Upper lobe of left lung (tissue), 6 donors: ENCODE measurements around the gene SPP2. TPM values are rescaled to one million over a fixed set of nuclear protein-coding genes. Genes with fewer than 3 reads are reported as not detected.

ENCODE experiments used
- ATAC-seq, 2 donors: fragments of 200-7000 bp; cut with Tn5 transposase; one replicate each; pipeline ENCODE4 v1.9.1; 2022; ENCODE audit warnings: mild to moderate bottlenecking in 2 of 2, moderate library complexity in 2 of 2; ENCODE audit not compliant: low FRiP score in 2 of 2
- DNase-seq, 2 donors: peaks; one replicate each; pipeline ENCODE4 v3.0.0-alpha.2; 2019 to 2020
- H3K27ac ChIP-seq, 4 donors: fragments of 200-600 bp; sonication (generic); one replicate each; pipeline ENCODE4 v1.5.1; 2016 to 2019
- H3K27me3 ChIP-seq, 4 donors: fragments of 200-600 bp; sonication (generic); one replicate each; pipeline ENCODE4 v1.5.1; 2017 to 2019
- H3K36me3 ChIP-seq, 4 donors: fragments of 200-600 bp; sonication (generic); one replicate each; pipeline ENCODE4 v1.5.1; 2016 to 2019
- H3K4me1 ChIP-seq, 4 donors: fragments of 200-600 bp; sonication (generic); one replicate each; pipeline ENCODE4 v1.5.1; 2018 to 2019
- H3K4me3 ChIP-seq, 4 donors: fragments of 200-600 bp; sonication (generic); one replicate each; pipeline ENCODE4 v1.5.1; 2017 to 2019; ENCODE audit warnings: mild to moderate bottlenecking in 2 of 4, moderate library complexity in 1 of 4
- H3K9me3 ChIP-seq, 4 donors: fragments of 200-600 bp; sonication (generic); one replicate each; pipeline ENCODE4 v1.5.1; 2018 to 2019
- CTCF ChIP-seq, 6 experiments: fragments of 450-650 bp in 4 of 6; fragments of 200-600 bp in 2 of 6; sonication (generic) in 2 of 6; IDR thresholded peaks; one replicate each; pipeline ENCODE4 v1.5.1; 2016 to 2019; ENCODE audit warnings: antibody characterized with exemption in 6 of 6
- EP300 ChIP-seq, 4 donors: sonication (generic); formaldehyde crosslinking; IDR thresholded peaks; one replicate each; pipeline ENCODE4 v1.5.1; 2017; ENCODE audit warnings: antibody characterized with exemption in 4 of 4, control low read depth in 2 of 4
- POLR2A ChIP-seq, 4 donors: fragments of 450-650 bp; IDR thresholded peaks; one replicate each; pipeline ENCODE4 v1.5.1; 2016 to 2017; ENCODE audit warnings: antibody characterized with exemption in 4 of 4, mild to moderate bottlenecking in 2 of 4
- POLR2AphosphoS5 ChIP-seq, 2 donors: sonication (generic); formaldehyde crosslinking; IDR thresholded peaks; one replicate each; pipeline ENCODE4 v1.5.1; 2017; ENCODE audit warnings: antibody characterized with exemption in 2 of 2
- WGBS, 2 donors: methylation state at CpG; one replicate each; pipeline ENCODE4 v1.1.5; 2017 to 2018; 5-methylcytosine and 5-hydroxymethylcytosine counted together
- total RNA-seq, 6 donors: library from RNA; depleted of rRNA in 4 of 6; stranded (reverse); fragments of >200 nt in 4 of 6; gene quantifications; one replicate each; pipeline versions ENCODE4 v1.1.0 to v1.2.1, GENCODE V29; 2016 to 2021
- donor health status: DM: no; HTN: no; CAD: no; lungs with moderate emphysema.
- donor health status: DM: no; HTN: yes; CAD: no; lungs with severe emphysema.

The SPP2 gene
- total RNA-seq, 6 donors from 2014 or later: not detected

- 43 to 60% methylated on average over 15 of the region's 15 CpGs for WGBS, 2 donors
- DNase-seq: peak in 1 of 2 donors; percentile 71
- Histone ChIP-seq H3K4me3 (no peak overlapping the region), H3K27ac (peak overlapping the region in 3 of 4 donors; percentile 39 to 53 (median 41)), H3K9me3 (no peaks in the 10 kb centered on the region), H3K27me3 (no peaks in the 10 kb centered on the region), H3K36me3 (no peaks in the 10 kb centered on the region), H3K4me1 (peaks cover 0 to 9% (median 0%) of the 10 kb centered on the region in 4 donors)
- peak; percentile 38 to 85 for ATAC-seq
- no peak for TF ChIP-seq POLR2AphosphoS5 (IDR thresholded peaks at IDR 0.05)
- no peak for TF ChIP-seq POLR2A (IDR thresholded peaks at IDR 0.05)
- no peak for TF ChIP-seq CTCF (IDR thresholded peaks at IDR 0.05)
- TF ChIP-seq EP300 (IDR thresholded peaks at IDR 0.05): no peak
These were observed 31.7 kb downstream of the SPP2 start for GRCh38 chr2:234081970-234082822.

GRCh38 chr2:234083572-234084348, 33.3 kb downstream of the SPP2 start:
- H3K4me3 ChIP-seq: no peak overlapping the region
- peaks cover 0 to 9% (median 0%) of the 10 kb centered on the region in 4 donors for H3K4me1 ChIP-seq
- 78 to 79% methylated on average over 7 of the region's 7 CpGs for WGBS, 2 donors
- no peak for DNase-seq
- H3K9me3 ChIP-seq: no peaks in the 10 kb centered on the region
- ATAC-seq: no peak
- no peaks in the 10 kb centered on the region for H3K27me3 ChIP-seq
- TF ChIP-seq CTCF (IDR thresholded peaks at IDR 0.05) (no peak), POLR2AphosphoS5 (IDR thresholded peaks at IDR 0.05) (no peak), POLR2A (IDR thresholded peaks at IDR 0.05) (no peak)
- no peaks in the 10 kb centered on the region for H3K36me3 ChIP-seq
- H3K27ac ChIP-seq: no peak overlapping the region

GRCh38 chr2:234091432-234091879, 41.0 kb downstream of the SPP2 start:
- H3K27me3 ChIP-seq: no peaks in the 10 kb centered on the region
- no peak for TF ChIP-seq POLR2AphosphoS5 (IDR thresholded peaks at IDR 0.05)
- TF ChIP-seq POLR2A (IDR thresholded peaks at IDR 0.05): no peak
- no peak for TF ChIP-seq EP300 (IDR thresholded peaks at IDR 0.05)
- TF ChIP-seq CTCF (IDR thresholded peaks at IDR 0.05): no peak
- WGBS, 2 donors: 15 to 34% methylated on average over 5 of the region's 5 CpGs
- no peak for DNase-seq
- peaks cover 0 to 12% (median 2%) of the 10 kb centered on the region in 4 donors for H3K4me1 ChIP-seq
- H3K9me3 ChIP-seq: no peaks in the 10 kb centered on the region
- peak in 1 of 2 donors; percentile 53 for ATAC-seq
- no peaks in the 10 kb centered on the region for H3K36me3 ChIP-seq
- H3K4me3 ChIP-seq: no peak overlapping the region
- peak overlapping the region; percentile 7 to 40 (median 30) for H3K27ac ChIP-seq

GRCh38 chr2:234091883-234092282, 41.4 kb downstream of the SPP2 start:
- peak overlapping the region in 3 of 4 donors; percentile 7 to 40 (median 38) for H3K27ac ChIP-seq
- no peak for TF ChIP-seq POLR2A (IDR thresholded peaks at IDR 0.05)
- TF ChIP-seq CTCF (IDR thresholded peaks at IDR 0.05): no peak
- TF ChIP-seq EP300 (IDR thresholded peaks at IDR 0.05): no peak
- no peak for TF ChIP-seq POLR2AphosphoS5 (IDR thresholded peaks at IDR 0.05)
- no peaks in the 10 kb centered on the region for H3K9me3 ChIP-seq
- no peak for DNase-seq
- ATAC-seq: no peak
- H3K4me1 ChIP-seq: peaks cover 0 to 12% (median 2%) of the 10 kb centered on the region in 4 donors
- H3K27me3 ChIP-seq: no peaks in the 10 kb centered on the region
- H3K36me3 ChIP-seq: no peaks in the 10 kb centered on the region
- 26 to 30% methylated on average over 7 of the region's 7 CpGs for whole genome bisulfite sequencing, 2 donors
- no peak overlapping the region for H3K4me3 ChIP-seq
